Activated naive CD4-positive, alpha-beta T cell treated with anti-CD3 and anti-CD28 coated beads for 36 hours (primary cell): ENCODE data around the gene ABO. TPM values are rescaled to one million over a fixed set of nuclear protein-coding genes. Genes with fewer than 3 reads are reported as not detected.
"Not testable (repeated sequence)": the region's sequence is repeated elsewhere in the genome, so short reads cannot be mapped to it uniquely, and the experiment has no call there.

ENCODE experiments used
- CTCF ChIA-PET: fragments of 350-600 bp; sonication (Branson Sonifier 250); formaldehyde crosslinking; loops from one replicate; lab custom pipeline; 2021; ENCODE audit warnings: antibody characterized with exemption; lab: Charles Lee
- DNase-seq: peaks from one replicate; pipeline ENCODE4 v3.0.0-alpha.2; 2020
- H3K27ac Mint-ChIP-seq: one replicate; pipeline ENCODE4 v1.8.0; 2021; ENCODE audit warnings: mild to moderate bottlenecking, mixed read lengths
- H3K27me3 Mint-ChIP-seq: one replicate; pipeline ENCODE4 v1.8.0; 2021; ENCODE audit warnings: low read depth, mixed read lengths
- H3K36me3 Mint-ChIP-seq: one replicate; pipeline ENCODE4 v1.8.0; 2021; ENCODE audit warnings: low read depth, mixed read lengths
- H3K4me1 Mint-ChIP-seq: one replicate; pipeline ENCODE4 v1.8.0; 2021; ENCODE audit warnings: low read depth, mixed read lengths
- H3K4me3 Mint-ChIP-seq: one replicate; pipeline ENCODE4 v1.8.0; 2021; ENCODE audit warnings: mild to moderate bottlenecking, moderate library complexity, mixed read lengths
- H3K9me3 Mint-ChIP-seq: one replicate; pipeline ENCODE4 v1.8.0; 2021; ENCODE audit warnings: mixed read lengths
- intact Hi-C: fragments of 100-400 bp; cut with micrococcal nuclease; formaldehyde crosslinking; loops from one replicate; pipeline ENCODE4 v1.15.1; 2023
- total RNA-seq, 2 experiments: library from RNA; stranded (reverse); gene quantifications; one replicate each; pipeline ENCODE4 v1.2.3, GENCODE V29; 2021

Gene ABO
- total RNA-seq, 2 experiments from 2014 or later: not detected

DNA sequence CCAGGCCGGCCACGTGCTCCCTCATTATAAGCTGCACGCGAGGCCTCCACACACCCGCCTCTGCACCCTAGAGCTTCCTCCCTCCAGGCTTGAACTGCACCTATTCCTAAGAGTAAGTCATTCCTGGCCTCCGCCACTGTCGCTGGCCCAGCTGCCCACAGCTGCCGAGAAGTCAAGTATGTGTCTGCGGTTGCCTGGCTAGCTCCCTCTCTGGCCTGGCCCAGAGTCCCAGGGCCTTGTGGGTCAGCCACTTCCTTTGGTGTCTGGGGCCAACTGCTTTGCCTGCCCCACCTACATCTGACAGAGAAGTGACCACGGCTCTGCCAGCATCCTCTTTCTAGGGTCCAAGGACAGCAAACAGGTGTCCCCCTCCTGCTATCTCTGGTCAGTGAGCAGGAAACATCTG is 18.3 kb downstream of the ABO start:
- no peak overlapping the region for H3K27ac Mint-ChIP-seq
- H3K4me1 Mint-ChIP-seq: no peaks in the 10 kb centered on the region
- H3K9me3 Mint-ChIP-seq: no peaks in the 10 kb centered on the region
- intact Hi-C loops: no loop called here
- CTCF ChIA-PET: interaction anchor here (0.6 kb wide), 1 partner anchor 28 kb away, joined by 3 read pairs; no protein-coding TSS in a partner anchor
- H3K36me3 Mint-ChIP-seq: no peaks in the 10 kb centered on the region
- no peak for DNase-seq
- H3K27me3 Mint-ChIP-seq: peaks cover 3% of the 10 kb centered on the region
- H3K4me3 Mint-ChIP-seq: no peak overlapping the region

DNA sequence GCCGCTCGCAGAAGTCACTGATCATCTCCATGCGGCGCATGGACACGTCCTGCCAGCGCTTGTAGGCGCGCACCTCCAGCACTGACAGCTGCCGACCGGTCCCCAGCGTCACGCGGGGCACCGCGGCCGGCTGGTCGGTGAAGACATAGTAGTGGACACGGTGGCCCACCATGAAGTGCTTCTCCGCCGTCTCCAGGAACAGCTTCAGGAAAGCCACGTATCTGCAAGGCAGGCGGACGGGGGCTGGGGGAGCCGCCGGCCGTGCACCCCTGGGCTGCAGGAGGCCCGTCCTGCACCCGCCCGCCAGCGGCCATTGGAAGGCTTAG is 18.9 kb downstream of the ABO start:
- H3K4me1 Mint-ChIP-seq: no peaks in the 10 kb centered on the region
- peaks cover 3% of the 10 kb centered on the region for H3K27me3 Mint-ChIP-seq
- no peaks in the 10 kb centered on the region for H3K9me3 Mint-ChIP-seq
- intact Hi-C loops: no loop called here
- no peaks in the 10 kb centered on the region for H3K36me3 Mint-ChIP-seq
- CTCF ChIA-PET: no interaction called here
- H3K4me3 Mint-ChIP-seq: no peak overlapping the region
- no peak overlapping the region for H3K27ac Mint-ChIP-seq
- no peak for DNase-seq

DNA sequence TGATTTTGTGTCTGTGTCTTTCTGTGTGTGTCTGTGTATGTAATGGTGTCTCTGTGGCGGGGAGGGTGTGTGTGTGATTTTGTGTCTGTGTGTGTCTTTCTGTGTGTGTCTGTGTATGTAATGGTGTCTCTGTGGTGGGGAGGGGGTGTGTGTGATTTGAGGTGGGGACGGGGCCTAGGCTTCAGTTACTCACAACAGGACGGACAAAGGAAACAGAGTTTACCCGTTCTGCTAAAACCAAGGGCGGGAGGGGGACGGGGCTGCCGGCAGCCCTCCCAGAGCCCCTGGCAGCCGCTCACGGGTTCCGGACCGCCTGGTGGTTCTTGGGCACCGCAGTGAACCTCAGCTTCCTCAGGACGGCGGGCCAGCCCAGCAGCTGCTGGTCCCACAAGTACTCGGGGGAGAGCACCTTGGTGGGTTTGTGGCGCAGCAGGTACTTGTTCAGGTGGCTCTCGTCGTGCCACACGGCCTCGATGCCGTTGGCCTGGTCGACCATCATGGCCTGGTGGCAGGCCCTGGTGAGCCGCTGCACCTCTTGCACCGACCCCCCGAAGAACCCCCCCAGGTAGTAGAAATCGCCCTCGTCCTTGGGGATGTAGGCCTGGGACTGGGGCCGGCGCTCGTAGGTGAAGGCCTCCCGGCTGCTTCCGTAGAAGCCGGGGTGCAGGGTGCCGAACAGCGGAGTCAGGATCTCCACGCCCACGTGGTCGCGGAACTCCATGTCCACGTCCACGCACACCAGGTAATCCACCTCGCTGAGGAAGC is 19.4 kb downstream of the ABO start:
- intact Hi-C loops: no loop called here
- H3K36me3 Mint-ChIP-seq: no peaks in the 10 kb centered on the region

DNA sequence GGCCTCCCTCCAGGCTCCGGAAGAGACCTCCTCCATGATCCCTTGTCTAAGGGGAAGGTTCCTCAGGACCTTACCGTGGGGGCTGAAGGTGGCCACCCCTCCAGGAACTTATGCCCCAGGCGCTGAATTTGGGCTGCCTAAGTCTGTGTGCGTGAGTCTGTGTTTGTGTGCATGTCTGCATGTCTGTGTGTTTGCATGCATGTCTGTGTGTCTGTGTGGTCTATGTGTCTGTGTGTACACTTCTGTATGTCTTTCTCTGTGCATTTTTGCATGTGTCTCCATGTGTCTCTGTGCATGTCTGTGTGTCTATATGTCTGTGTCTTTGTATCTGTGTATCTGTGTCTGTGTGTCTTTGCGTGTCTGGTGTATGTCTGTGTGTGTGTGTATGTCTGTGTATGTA is 20.5 kb downstream of the ABO start:
- no peaks in the 10 kb centered on the region for H3K4me1 Mint-ChIP-seq
- no peak for DNase-seq
- no peak overlapping the region for H3K27ac Mint-ChIP-seq
- intact Hi-C loops: no loop called here
- H3K36me3 Mint-ChIP-seq: no peaks in the 10 kb centered on the region
- CTCF ChIA-PET: no interaction called here
- no peak overlapping the region for H3K4me3 Mint-ChIP-seq
- no peaks in the 10 kb centered on the region for H3K9me3 Mint-ChIP-seq
- peaks cover 3% of the 10 kb centered on the region for H3K27me3 Mint-ChIP-seq

More for the DNA sequence above, 19.4 kb downstream of the ABO start:
- Mint-ChIP-seq H3K9me3 (no peaks in the 10 kb centered on the region), H3K27ac (no peak overlapping the region), H3K4me1 (no peaks in the 10 kb centered on the region), H3K4me3 (no peak overlapping the region), H3K27me3 (peaks cover 2% of the 10 kb centered on the region)
- no peak for DNase-seq
- CTCF ChIA-PET: no interaction called here

DNA sequence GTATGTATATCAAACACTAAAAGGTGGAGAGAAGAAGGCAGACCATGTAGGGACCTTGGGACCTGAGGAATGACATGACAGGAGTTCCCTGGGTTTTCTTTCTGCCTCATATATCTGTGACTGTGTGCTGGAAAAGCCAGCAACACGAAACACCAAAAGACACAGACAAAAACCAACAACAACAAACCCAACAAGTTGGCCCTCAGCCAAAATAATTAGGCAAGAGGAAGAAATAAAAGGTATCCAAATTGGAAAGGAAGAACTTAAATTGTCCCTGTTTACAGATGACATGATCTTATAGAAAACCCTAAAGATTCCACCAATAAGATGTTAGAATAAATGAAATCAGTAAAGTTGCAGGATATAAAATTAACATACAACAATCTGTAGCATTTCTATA is 21.7 kb downstream of the ABO start:
- Mint-ChIP-seq H3K4me1 (no peaks in the 10 kb centered on the region), H3K27ac (no peak overlapping the region), H3K27me3 (peaks cover 3% of the 10 kb centered on the region), H3K4me3 (no peak overlapping the region), H3K9me3 (no peaks in the 10 kb centered on the region), H3K36me3 (no peaks in the 10 kb centered on the region)
- CTCF ChIA-PET: interaction anchor here (2.2 kb wide), 1 partner anchor 14 kb away, joined by 7 read pairs; no protein-coding TSS in a partner anchor
- intact Hi-C loops: no loop called here
- no peak for DNase-seq

DNA sequence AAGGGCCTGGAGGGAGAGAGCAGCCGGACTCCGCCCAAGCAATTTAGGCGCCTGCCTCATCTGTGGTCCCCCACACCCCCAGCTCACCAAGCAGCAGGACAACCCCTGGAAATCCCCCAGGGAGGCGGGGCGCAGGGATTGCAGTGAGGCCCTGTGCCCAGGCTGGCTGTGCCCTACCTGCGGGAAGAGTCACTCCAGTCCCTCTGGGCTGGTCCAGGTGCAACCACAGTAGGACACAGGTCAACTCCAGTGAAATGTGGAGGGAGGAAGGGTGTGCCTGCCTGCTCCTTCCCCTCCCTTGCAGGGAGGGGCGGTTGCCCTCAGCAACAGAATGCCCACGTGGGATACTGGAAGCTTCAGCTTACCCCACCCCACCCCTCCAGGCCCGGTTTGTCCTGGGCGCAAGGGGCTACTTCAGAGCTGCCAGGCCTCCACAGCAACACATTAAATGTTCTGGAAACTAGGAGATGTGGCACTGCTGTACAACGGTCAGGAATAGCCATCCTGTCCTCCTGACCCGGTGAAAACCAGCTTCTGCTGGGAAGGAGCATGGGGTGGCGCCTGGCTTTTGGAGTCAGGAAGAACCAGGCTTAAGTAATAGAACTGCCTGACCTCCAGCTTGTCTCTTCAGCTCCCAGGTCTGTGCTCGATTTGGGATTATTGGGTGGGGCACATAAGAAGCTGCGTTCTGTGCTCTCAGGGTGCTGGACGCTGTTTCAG is 22.5 kb downstream of the ABO start:
- H3K4me1 Mint-ChIP-seq: no peaks in the 10 kb centered on the region
- H3K9me3 Mint-ChIP-seq: no peaks in the 10 kb centered on the region
- H3K27ac Mint-ChIP-seq: no peak overlapping the region
- DNase-seq: no peak
- CTCF ChIA-PET: interaction anchor here (2.2 kb wide), 1 partner anchor 14 kb away, joined by 7 read pairs; no protein-coding TSS in a partner anchor
- H3K36me3 Mint-ChIP-seq: no peaks in the 10 kb centered on the region
- intact Hi-C loops: no loop called here
- H3K4me3 Mint-ChIP-seq: no peak overlapping the region
- peaks cover 3% of the 10 kb centered on the region for H3K27me3 Mint-ChIP-seq

DNA sequence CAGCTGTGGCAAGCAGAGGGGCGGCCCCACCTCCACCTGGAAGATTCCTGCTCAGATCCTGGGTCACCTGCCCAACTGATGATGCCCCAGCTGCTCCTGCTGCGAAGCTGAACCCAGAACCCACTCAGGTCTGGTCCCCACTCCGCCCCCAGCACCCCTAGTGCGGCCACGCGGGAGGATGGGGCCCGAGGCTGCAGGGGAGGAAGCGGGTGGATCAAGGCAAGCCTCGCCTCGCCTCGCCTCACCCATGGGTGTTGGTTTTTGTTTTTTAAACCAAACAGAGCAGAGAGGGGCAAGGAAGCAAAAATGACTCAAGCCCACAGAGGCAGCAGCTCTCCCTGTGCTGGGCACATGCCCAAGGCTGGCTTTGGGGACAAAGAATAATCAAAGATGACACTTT is 23.2 kb downstream of the ABO start:
- DNase-seq: no peak
- Mint-ChIP-seq H3K27ac (no peak overlapping the region), H3K9me3 (no peaks in the 10 kb centered on the region), H3K4me1 (no peaks in the 10 kb centered on the region), H3K27me3 (peaks cover 3% of the 10 kb centered on the region), H3K4me3 (no peak overlapping the region), H3K36me3 (no peaks in the 10 kb centered on the region)
- CTCF ChIA-PET: interaction anchor here (2.2 kb wide), 1 partner anchor 13 kb away, joined by 7 read pairs; no protein-coding TSS in a partner anchor
- intact Hi-C loops: no loop called here

DNA sequence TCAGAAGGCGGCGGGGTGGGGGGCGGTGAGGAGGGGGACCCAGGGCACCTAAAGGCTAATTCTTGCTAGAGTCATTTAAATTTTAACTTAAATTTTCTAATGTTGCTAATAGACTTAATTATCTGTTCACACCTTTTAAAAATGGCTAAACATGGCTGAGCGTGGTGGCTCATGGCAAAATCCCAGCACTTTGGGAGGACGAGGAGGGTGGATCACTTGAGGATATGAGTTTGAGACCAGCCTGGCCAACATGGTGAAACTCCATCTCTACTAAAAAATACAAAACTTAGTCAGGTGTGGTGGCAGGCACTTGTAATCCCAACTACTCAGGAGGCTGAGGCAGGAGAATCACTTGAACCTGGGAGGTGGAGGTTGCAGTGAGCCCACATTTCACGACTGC is 23.8 kb downstream of the ABO start:
- DNase-seq, intact Hi-C loops, H3K9me3 Mint-ChIP-seq, H3K27me3 Mint-ChIP-seq, H3K4me3 Mint-ChIP-seq, H3K27ac Mint-ChIP-seq, H3K36me3 Mint-ChIP-seq, H3K4me1 Mint-ChIP-seq: not testable (repeated sequence)
- CTCF ChIA-PET: interaction anchor here (2.2 kb wide), 1 partner anchor 12 kb away, joined by 7 read pairs; no protein-coding TSS in a partner anchor

DNA sequence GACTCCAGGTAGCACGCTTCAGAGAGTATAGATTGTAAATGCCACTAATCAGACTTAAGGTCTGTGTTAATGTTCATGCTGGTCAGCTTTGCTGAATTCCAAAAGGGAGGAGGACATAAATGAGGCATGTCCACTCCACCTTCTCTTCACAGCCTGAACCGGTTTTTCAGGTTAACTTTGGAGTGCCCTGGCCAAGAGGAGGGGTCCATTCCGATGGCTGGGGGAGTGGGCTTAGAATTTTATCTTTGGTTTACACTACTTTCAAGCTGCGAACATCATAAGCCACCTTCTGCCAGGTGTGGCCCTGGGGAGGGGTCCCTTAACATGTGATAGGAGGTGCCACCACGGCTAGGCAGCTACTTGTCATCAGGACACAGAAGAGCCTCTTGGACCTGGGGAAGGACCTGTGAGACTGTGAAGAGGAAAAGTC is 24.2 kb downstream of the ABO start:
- no peak for DNase-seq
- intact Hi-C loops: no loop called here
- H3K9me3 Mint-ChIP-seq: no peaks in the 10 kb centered on the region
- H3K4me3 Mint-ChIP-seq: no peak overlapping the region
- peaks cover 5% of the 10 kb centered on the region for H3K27me3 Mint-ChIP-seq
- H3K27ac Mint-ChIP-seq: no peak overlapping the region
- H3K4me1 Mint-ChIP-seq: no peaks in the 10 kb centered on the region
- CTCF ChIA-PET: interaction anchor here (1.0 kb wide), 1 partner anchor 12 kb away, joined by 3 read pairs; no protein-coding TSS in a partner anchor
- H3K36me3 Mint-ChIP-seq: no peaks in the 10 kb centered on the region

DNA sequence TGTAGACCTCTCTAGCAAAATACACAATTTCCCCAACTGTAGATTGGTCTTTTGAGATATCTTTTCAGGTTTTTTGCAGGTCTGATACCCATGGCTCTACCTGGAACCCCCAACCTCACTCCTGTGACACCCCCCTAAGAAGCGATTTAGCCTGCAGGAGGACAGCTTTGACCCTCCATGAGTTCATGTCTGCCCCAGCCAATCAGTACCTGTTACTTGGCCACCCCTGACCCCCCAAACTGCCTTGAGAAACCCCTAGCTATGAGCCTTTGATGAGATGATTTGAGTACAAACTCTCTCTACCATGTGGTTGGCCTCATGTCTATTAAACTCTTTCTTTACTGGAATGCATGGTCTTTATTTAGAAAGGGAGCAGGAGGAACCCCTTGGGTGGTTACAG is 25.7 kb downstream of the ABO start:
- Mint-ChIP-seq H3K9me3 (no peaks in the 10 kb centered on the region), H3K27ac (no peak overlapping the region), H3K4me1 (no peaks in the 10 kb centered on the region), H3K36me3 (no peaks in the 10 kb centered on the region), H3K4me3 (no peak overlapping the region), H3K27me3 (peaks cover 7% of the 10 kb centered on the region)
- intact Hi-C loops: no loop called here
- no peak for DNase-seq
- CTCF ChIA-PET: interaction anchor here (0.9 kb wide), 1 partner anchor 10 kb away, joined by 3 read pairs; no protein-coding TSS in a partner anchor

DNA sequence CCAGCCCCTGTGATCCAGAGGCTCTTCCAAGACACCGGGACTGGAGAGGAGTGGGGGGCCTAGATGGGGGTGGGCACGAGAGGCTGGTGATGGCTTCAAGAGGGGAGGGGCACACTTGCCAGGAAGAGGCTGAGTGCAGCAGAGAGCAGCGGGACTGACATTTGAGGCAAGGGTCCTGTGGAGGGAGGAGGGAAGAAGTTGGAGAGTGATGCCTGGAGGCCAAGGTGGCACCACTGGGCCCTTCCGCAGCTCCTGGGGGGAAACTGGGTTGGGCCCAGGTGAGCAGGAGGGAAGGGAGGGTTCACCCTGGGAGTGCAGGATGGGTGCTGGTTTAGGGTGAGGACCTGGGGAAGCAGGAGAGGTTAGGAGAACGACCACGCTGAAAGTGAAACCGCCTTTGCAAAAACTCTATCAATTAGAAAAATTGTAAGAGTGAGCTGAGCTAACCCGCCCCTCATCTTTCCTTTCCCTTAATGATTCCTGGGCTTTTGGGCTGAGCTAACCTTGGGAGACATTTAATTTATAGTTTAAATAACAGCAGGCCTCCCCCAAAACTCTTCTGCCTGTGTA is 26.2 kb downstream of the ABO start:
- Mint-ChIP-seq H3K36me3 (no peaks in the 10 kb centered on the region), H3K27ac (no peak overlapping the region), H3K4me3 (no peak overlapping the region), H3K27me3 (peaks cover 8% of the 10 kb centered on the region), H3K9me3 (no peaks in the 10 kb centered on the region), H3K4me1 (no peaks in the 10 kb centered on the region)
- no peak for DNase-seq
- intact Hi-C loops: no loop called here
- CTCF ChIA-PET: interaction anchor here (0.9 kb wide), 1 partner anchor 10 kb away, joined by 3 read pairs; no protein-coding TSS in a partner anchor

DNA sequence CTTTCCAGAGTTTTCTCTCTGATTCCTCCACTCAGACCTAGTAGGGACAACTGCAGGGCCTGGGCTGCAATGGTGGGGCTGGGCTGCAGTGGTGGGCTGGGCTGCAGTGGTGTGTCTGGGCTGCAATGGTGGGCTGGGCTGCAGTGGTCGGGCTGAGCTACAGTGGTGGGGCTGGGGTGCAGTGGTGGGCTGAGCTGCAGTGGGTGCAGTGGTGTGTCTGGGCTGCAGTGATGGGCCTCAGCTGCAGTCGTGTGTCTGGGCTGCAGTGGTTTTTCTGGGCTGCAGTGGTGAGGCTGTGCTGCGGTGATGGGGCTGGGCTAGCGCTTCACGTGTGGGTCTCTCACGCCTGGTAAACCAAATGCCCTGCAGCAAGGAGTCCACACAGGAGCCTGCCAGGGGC is 27.4 kb downstream of the ABO start:
- no peak for DNase-seq
- Mint-ChIP-seq H3K27me3 (peaks cover 8% of the 10 kb centered on the region), H3K9me3 (no peaks in the 10 kb centered on the region), H3K36me3 (no peaks in the 10 kb centered on the region), H3K4me1 (no peaks in the 10 kb centered on the region), H3K4me3 (no peak overlapping the region), H3K27ac (no peak overlapping the region)
- CTCF ChIA-PET: interaction anchor here (0.9 kb wide), 1 partner anchor 61 kb away, joined by 3 read pairs; no protein-coding TSS in a partner anchor
- intact Hi-C loops: no loop called here
